IPS DF 4.7 (cell line): ENCODE results near the gene HARBI1.
A peak's percentile ranks its signal among the peaks of the same experiment; 100 is the strongest.
"Not testable (repeated sequence)": the region's sequence is repeated elsewhere in the genome, so short reads cannot be mapped to it uniquely, and the experiment has no call there.

Experiments used
- DNase-seq: peaks from one replicate; pipeline ENCODE4 v3.0.0-alpha.2; 2013; ENCODE audit warnings: low spot score; ENCODE audit errors: extremely low read depth

The HARBI1 gene

GRCh38 chr11:46597155-46597554, 19.9 kb downstream of the HARBI1 start:
- no peak for DNase-seq

- DNase-seq, result no peak
Measured at GRCh38 chr11:46594785-46595184, 22.2 kb downstream of the HARBI1 start.

DNA sequence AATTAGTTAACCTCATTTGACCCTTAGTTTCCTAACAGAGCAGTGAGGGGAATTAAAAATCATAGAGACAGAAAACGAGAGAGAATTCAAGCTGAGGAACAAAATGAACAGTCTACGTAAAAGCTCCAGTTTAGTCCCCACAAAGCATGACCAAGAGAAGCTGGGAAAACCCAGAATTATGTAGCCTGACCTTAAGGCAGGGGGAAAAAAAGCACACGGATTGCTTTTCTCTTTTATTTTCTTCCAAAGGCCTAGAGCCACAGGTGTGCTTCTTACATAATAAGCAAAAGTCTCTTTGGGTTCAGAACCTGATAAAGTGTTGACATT, 22.7 kb downstream of the HARBI1 start:
- DNase-seq, result no peak

- peak; percentile 72 for DNase-seq
Measured at GRCh38 chr11:46593550-46594373, 23.3 kb downstream of the HARBI1 start, which contains the start of gene AMBRA1. Gene AMBRA1 (minus strand): TSS chr11:46594023. CDS start chr11:46548380, 45,643 bp downstream.

- no peak for DNase-seq
Measured at GRCh38 chr11:46590740-46591605, 26.1 kb downstream of the HARBI1 start.

- DNase-seq, result no peak
Measured at GRCh38 chr11:46588915-46589314, 28.1 kb downstream of the HARBI1 start.

GRCh38 chr11:46588131-46588530, 28.9 kb downstream of the HARBI1 start:
- DNase-seq, result no peak

DNA sequence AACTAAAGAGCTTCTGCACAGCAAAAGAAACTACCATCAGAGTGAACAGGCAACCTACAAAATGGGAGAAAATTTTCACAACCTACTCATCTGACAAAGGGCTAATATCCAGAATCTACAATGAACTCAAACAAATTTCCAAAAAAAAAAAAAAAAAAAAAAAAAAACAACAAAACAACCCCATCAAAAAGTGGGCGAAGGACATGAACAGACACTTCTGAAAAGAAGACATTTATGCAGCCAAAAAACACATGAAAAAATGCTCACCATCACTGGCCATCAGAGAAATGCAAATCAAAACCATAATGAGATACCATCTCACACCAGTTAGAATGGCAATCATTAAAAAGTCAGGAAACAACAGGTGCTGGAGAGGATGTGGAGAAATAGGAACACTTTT, 33.5 kb downstream of the HARBI1 start:
- not testable (repeated sequence) for DNase-seq

DNA sequence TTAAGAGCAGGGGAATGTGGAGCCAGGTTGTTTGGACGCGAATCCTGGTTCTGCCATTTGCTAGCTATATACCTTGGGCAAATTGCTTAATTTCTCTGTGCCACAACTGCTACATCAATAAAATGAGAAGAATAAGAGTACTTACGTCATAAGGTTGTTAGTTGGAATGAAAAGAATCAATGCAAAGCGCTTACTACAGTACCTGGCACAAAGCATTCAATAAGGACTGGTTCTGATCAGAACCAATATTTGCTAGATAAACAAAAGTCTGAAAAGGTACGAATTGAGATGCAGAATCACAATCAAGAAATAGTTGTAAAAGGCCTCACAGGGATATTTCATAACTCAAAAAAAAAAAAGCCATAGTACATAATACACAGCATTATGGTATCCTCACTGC, 34.4 kb downstream of the HARBI1 start:
- no peak for DNase-seq

- DNase-seq, result no peak
Measured at GRCh38 chr11:46577058-46577457, 40.0 kb downstream of the HARBI1 start.

GRCh38 chr11:46574656-46575055, 42.4 kb downstream of the HARBI1 start:
- DNase-seq, result no peak

GRCh38 chr11:46570790-46571398, 46.1 kb downstream of the HARBI1 start:
- DNase-seq, result no peak

- no peak for DNase-seq
Measured at GRCh38 chr11:46565232-46565840, 51.7 kb downstream of the HARBI1 start.

GRCh38 chr11:46564459-46564858, 52.6 kb downstream of the HARBI1 start:
- DNase-seq, result no peak

DNA sequence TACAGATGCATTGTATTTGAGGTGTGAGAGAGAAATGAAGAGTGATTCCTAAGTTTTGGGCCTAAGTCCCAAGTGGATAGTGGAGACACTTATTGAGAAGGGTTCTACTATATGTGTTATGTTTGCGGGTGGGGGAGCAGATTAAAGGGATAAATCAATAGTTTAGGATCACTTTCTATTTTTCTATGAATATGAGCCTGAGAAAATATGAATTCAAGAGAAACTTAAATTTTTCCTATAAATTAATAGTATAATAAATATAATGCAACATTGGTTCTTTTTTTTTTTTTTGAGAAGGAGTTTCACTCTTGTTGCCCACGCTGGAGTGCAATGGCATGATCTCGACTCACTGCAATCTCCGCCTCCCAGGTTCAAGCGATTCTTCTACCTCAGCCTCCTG, 54.5 kb downstream of the HARBI1 start:
- no peak for DNase-seq

GRCh38 chr11:46560300-46560991, 56.6 kb downstream of the HARBI1 start:
- DNase-seq, result no peak

DNA sequence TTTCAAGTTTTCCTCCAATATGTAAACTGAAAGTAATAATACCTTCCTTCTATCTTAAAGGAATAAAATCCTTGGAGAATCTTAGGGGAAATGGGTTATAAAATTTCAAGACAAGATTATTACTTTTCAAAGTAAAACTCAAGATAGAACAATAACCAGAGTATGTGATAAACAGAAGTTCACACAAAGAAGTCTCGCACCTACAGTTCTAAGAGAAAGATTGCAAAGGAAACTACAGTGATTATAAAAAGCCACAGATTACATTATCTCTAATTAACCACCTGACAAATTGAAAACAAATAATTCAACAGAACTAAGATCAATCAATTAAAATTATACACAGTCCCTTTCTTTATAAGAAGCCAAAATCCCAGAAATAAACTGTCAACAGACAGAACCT, 57.2 kb downstream of the HARBI1 start:
- DNase-seq, result no peak

GRCh38 chr11:46557684-46558151, 59.3 kb downstream of the HARBI1 start:
- no peak for DNase-seq

GRCh38 chr11:46555267-46556054, 61.6 kb downstream of the HARBI1 start:
- no peak for DNase-seq
